IPS-20b (cell line): ENCODE results near the gene ANKRD7.

ENCODE experiments used
- H3K27ac ChIP-seq: one replicate; pipeline ENCODE4 v1.5.1; 2013; ENCODE audit warnings: low read length
- H3K27me3 ChIP-seq: 2 replicates; pipeline ENCODE4 v1.6.1; 2013; ENCODE audit warnings: mild to moderate bottlenecking, low read length, inconsistent platforms; ENCODE audit not compliant: insufficient read depth
- H3K36me3 ChIP-seq: 2 replicates; pipeline ENCODE4 v1.6.1; 2013; ENCODE audit warnings: low read depth, mild to moderate bottlenecking, inconsistent platforms, low read length, moderate library complexity; ENCODE audit not compliant: insufficient read depth
- H3K4me1 ChIP-seq: 2 replicates; pipeline ENCODE4 v1.6.1; 2013; ENCODE audit warnings: mild to moderate bottlenecking, control low read depth, inconsistent platforms, low read length, moderate library complexity; ENCODE audit not compliant: insufficient read depth
- H3K4me3 ChIP-seq: 2 replicates; pipeline ENCODE4 v1.5.1; 2013; ENCODE audit warnings: mild to moderate bottlenecking, low read length, inconsistent platforms
- H3K9ac ChIP-seq: 2 replicates; pipeline ENCODE4 v1.6.1; 2013; ENCODE audit warnings: low read depth, mild to moderate bottlenecking, inconsistent platforms, low read length, moderate library complexity
- H3K9me3 ChIP-seq: 2 replicates; pipeline ENCODE4 v1.6.1; 2013; ENCODE audit warnings: mild to moderate bottlenecking, low read depth, low read length, inconsistent platforms; ENCODE audit not compliant: insufficient read depth

Gene ANKRD7

DNA sequence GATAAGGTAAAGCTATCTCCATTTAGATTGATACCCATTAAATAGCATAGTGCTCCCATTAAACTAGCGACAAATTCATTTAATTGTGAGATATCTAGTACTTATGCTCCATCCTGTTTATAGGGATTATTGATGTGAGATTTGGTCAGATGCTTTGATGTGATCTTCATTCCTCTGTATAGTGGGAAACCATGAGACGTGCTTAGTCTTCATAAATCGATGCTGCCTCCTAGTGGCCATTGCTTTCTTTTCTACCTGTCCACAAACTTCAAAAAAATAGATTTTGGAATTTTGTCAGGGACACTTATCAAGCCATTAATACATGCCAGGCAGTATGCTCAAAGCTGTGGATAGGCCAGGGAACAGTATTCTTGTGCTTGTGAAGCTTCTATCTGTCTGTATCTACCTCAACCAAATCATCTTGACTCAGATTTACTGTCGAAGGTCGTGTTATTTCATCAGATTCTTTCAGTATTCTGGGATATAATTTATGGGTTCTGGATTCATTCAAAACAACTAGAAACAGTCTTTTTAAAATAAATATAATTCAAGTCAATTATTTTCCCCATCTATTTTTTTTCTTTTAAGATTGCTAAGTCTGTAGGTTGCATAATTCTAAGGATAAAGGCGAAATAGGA lies 28.5 kb upstream of the ANKRD7 start:
- no peak overlapping the region for H3K9ac ChIP-seq
- H3K9me3 ChIP-seq = no peaks in the 10 kb centered on the region
- H3K36me3 ChIP-seq = peaks cover 29% of the 10 kb centered on the region
- H3K4me3 ChIP-seq = no peak overlapping the region
- H3K27ac ChIP-seq = no peak overlapping the region
- H3K4me1 ChIP-seq = no peaks in the 10 kb centered on the region
- H3K27me3 ChIP-seq = no peaks in the 10 kb centered on the region

DNA sequence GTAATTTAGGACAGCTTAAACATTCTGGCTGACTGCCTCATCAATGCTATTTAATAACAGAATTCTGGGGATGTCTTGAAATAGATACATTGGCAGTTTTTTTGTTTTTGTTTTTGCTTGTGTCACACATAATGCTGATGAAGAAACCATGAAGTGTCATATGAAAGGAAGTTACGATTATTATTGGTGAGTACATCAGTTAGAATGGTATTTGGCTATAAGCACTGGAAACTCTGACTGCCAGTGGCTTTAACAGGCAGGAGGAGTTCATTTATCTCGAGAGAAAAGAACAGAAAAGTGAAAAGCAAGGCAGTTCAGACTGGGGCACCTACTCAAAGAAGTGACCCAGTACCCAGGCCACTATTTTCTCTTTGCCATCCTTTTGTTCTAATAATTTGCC lies 22.4 kb upstream of the ANKRD7 start:
- no peak overlapping the region for H3K4me3 ChIP-seq
- no peaks in the 10 kb centered on the region for H3K27me3 ChIP-seq
- H3K4me1 ChIP-seq = no peaks in the 10 kb centered on the region
- H3K9me3 ChIP-seq = no peaks in the 10 kb centered on the region
- H3K27ac ChIP-seq = no peak overlapping the region
- no peak overlapping the region for H3K9ac ChIP-seq
- H3K36me3 ChIP-seq = no peaks in the 10 kb centered on the region

DNA sequence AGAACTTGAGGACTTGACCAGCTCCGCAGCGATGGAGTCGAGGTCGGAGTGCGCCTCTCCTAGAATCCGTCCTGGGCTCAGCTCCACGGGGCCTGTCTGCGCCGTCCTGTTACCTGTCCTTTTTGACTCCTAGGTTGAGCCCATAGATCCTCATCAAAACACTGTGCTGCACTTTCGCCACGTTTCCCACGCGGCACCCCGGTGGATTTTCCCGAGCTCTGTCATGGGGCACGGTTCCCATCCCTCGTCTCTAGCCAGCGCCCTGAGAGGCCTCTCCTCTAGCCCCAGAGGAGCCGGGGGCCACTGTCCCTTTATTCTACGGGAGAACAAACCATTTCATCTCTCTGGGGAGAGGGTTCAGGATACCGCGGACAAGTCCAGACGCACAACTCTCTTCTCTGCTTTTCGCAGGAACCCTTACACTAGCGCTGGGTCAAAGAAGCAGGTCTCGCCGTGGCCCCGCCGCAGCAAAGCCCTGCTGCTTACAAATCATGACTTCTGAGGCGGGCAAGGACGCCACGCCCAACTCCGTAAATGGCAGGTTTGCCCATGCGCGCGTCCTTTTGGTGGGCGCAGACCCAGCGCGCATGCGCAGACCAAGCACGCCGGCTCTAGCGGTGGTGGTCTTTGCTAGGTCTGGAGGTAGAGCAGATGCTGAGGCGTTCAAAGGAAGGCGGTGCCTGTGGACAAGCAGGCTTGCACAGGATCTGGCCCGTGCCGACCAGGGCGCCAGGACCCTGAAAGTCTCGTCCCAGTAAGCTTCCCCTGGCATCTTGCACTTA lies 10.3 kb upstream of the ANKRD7 start:
- Histone ChIP-seq H3K4me3 (no peak overlapping the region), H3K9me3 (no peaks in the 10 kb centered on the region), H3K4me1 (no peaks in the 10 kb centered on the region), H3K9ac (no peak overlapping the region), H3K27ac (no peak overlapping the region), H3K27me3 (no peaks in the 10 kb centered on the region), H3K36me3 (no peaks in the 10 kb centered on the region)

DNA sequence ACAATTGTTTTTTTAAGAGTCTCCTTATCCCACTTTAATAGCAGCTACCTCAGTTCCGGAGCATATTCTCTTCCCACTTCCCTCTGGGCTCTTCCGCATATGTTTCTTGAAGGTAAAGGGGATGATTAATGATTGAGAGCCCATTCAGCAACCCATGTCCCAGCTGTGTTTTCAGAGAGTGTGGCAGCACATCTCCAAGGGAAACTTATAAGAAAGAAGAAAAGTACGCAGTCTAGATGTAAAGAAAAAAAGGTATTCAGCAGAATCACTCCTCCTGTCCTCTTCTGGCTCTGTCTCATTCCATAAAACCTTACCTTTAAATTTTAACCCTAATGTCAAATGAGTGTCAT lies 9.7 kb upstream of the ANKRD7 start:
- no peaks in the 10 kb centered on the region for H3K4me1 ChIP-seq
- H3K27ac ChIP-seq = no peak overlapping the region
- no peaks in the 10 kb centered on the region for H3K9me3 ChIP-seq
- no peak overlapping the region for H3K9ac ChIP-seq
- H3K27me3 ChIP-seq = no peaks in the 10 kb centered on the region
- no peak overlapping the region for H3K4me3 ChIP-seq
- no peaks in the 10 kb centered on the region for H3K36me3 ChIP-seq

DNA sequence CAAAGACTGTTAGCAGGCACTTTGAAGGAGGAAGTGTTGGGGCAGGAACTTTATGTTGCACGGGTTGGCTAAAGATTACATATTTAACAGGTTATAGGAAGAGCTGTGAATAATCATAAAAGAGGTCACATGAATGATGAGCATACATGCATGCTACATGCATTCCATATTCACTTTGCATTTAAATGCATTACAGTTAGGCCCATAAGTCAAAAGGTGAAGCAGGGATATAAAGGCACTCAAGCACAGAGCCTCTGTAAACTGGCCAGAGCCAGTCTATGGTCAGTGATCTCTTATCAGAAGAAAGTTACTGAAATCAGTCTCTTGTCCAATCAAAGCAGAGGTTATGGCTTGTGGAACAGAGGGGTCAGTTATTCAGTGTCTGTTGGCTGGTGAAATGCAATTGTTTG lies 7.3 kb upstream of the ANKRD7 start:
- no peak overlapping the region for H3K4me3 ChIP-seq
- no peaks in the 10 kb centered on the region for H3K36me3 ChIP-seq
- H3K9me3 ChIP-seq = no peaks in the 10 kb centered on the region
- no peak overlapping the region for H3K9ac ChIP-seq
- no peaks in the 10 kb centered on the region for H3K27me3 ChIP-seq
- H3K27ac ChIP-seq = no peak overlapping the region
- H3K4me1 ChIP-seq = no peaks in the 10 kb centered on the region

DNA sequence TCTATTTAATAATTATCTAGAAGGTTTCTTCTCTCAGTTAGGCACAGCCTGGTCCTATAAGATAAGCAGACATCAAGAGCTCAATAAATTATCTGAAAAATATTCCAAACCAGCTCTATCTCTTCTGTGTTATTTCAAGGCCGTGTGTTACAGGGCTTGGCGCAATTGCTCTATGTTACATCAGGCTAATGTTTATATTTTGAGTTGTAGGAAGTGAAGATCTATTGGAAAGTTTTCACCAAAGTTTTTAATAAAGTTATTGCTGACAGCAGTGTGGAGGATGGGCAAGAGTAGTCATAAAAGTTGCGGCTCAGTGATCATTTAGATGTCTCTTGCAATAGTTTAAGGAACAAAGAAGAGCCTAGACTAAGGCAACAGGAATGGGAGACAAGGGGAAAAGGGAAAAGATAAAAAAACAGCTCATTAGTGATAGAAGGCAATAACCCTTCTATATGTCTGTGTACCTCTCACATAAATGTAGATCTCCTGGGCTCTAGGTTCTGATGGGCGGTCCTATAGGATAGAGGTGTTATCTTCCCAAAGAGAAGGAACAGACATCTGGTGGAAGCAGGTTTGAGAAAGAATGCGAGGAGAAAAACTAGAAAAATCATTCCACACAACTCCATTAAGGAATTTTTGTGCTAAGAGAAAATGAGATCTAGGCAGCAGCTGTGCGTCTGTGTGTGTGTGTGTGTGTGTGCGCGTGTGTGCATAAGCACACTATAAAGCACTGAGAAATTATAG lies 5.9 kb upstream of the ANKRD7 start:
- no peaks in the 10 kb centered on the region for H3K27me3 ChIP-seq
- no peak overlapping the region for H3K9ac ChIP-seq
- no peak overlapping the region for H3K27ac ChIP-seq
- H3K36me3 ChIP-seq = no peaks in the 10 kb centered on the region
- H3K9me3 ChIP-seq = no peaks in the 10 kb centered on the region
- H3K4me1 ChIP-seq = no peaks in the 10 kb centered on the region
- H3K4me3 ChIP-seq = no peak overlapping the region

DNA sequence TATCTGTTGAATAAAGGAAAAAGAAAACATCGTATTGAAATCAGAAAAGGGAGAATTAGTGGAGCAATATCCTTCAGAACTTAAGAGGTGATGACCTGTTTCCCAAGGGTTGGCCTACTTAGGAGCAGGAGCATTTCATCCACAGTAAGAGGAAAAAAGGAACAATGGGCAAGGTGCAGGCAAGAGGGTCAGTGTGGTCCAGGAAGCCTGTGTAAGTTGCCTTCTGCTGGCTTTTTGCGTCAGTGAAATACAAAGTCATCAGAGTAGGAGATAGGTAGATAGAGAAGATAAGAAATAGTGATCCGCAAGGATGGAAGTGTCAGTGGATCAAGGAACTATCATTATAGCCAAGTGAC lies 5.4 kb upstream of the ANKRD7 start:
- no peaks in the 10 kb centered on the region for H3K36me3 ChIP-seq
- no peaks in the 10 kb centered on the region for H3K27me3 ChIP-seq
- no peak overlapping the region for H3K9ac ChIP-seq
- H3K4me3 ChIP-seq = no peak overlapping the region
- no peak overlapping the region for H3K27ac ChIP-seq
- H3K4me1 ChIP-seq = no peaks in the 10 kb centered on the region
- H3K9me3 ChIP-seq = no peaks in the 10 kb centered on the region

DNA sequence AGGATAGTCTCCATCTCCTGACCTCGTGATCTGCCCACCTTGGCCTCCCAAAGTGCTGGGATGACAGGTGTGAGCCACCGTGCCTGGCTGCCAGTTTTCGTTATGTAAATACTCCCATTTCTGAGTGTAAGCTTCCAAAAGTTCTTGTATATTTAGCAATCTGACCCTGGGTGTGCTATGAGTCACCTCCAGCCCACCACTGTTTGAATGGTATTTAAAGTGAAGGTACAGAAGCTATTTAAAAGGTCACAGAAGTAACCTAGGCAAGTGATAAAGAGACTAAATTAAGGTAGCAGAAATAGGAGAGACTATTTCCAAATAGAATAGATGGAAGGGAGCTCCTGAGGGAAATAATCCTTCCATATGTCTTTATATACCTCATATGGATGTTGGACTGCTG lies 3.9 kb upstream of the ANKRD7 start:
- no peaks in the 10 kb centered on the region for H3K27me3 ChIP-seq
- no peak overlapping the region for H3K9ac ChIP-seq
- H3K4me1 ChIP-seq = no peaks in the 10 kb centered on the region
- no peaks in the 10 kb centered on the region for H3K36me3 ChIP-seq
- no peak overlapping the region for H3K4me3 ChIP-seq
- H3K27ac ChIP-seq = no peak overlapping the region
- no peaks in the 10 kb centered on the region for H3K9me3 ChIP-seq

DNA sequence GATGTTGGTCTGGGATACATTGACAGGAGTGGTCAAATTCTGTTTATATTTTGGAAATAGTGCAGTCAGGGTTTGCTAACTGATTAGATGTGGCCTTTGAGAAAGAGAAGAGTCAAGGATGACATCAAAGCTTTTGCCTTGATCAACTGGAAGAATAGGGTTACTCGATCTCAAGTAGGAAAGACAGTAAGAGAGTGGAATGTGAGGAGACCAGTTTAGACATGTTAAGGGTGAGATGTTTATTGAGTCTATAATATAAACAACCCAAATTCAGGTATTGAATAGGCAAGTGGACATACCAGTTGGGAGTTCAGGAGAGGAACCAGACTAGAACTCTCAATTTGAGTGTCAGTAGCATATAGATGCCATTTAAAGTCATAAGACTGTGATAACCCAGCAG lies 1.9 kb upstream of the ANKRD7 start:
- Histone ChIP-seq H3K9me3 (no peaks in the 10 kb centered on the region), H3K4me1 (no peaks in the 10 kb centered on the region), H3K4me3 (no peak overlapping the region), H3K27ac (no peak overlapping the region), H3K27me3 (no peaks in the 10 kb centered on the region), H3K9ac (no peak overlapping the region), H3K36me3 (no peaks in the 10 kb centered on the region)

DNA sequence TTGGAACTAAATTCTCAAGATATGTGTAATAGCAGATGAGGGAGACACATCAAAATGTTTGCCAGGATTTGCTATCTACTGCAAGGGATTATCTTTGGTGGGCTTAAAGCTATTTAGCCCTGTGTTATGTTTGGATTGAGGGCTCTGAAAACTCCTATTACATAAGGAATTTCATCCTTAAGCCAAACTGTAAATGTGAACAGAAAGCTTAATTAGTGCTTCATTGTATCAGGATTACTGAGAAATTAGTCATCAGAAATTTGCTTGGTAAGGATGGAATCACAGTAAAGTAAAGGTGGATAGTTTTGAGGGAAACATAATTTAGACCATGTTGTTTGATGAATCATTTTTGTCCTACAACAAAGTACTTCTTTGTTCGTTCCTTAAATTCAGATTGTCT lies 8.3 kb downstream of the ANKRD7 start:
- Histone ChIP-seq H3K4me3 (no peak overlapping the region), H3K36me3 (no peaks in the 10 kb centered on the region), H3K9ac (no peak overlapping the region), H3K4me1 (no peaks in the 10 kb centered on the region), H3K27ac (no peak overlapping the region), H3K9me3 (no peaks in the 10 kb centered on the region), H3K27me3 (no peaks in the 10 kb centered on the region)

DNA sequence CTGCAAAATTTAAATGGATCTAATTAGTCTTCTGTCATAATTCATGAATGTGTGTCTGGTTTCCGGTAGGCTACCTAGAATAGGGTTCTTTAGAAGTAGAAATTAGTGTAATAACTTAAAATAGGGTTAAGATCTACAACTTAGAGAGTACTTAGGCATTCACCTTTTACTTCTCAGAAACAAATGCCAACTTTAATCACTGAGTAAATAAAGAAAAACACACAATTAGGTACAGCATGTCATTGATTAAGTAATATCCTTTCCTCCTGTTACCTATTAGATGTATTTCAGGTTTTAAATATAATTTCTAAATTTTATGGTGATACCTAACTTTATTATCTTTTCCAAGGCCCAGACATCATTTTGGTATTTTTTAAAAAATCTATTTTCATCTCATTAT lies 9.3 kb downstream of the ANKRD7 start:
- H3K9ac ChIP-seq = no peak overlapping the region
- no peaks in the 10 kb centered on the region for H3K27me3 ChIP-seq
- no peaks in the 10 kb centered on the region for H3K36me3 ChIP-seq
- no peaks in the 10 kb centered on the region for H3K4me1 ChIP-seq
- no peak overlapping the region for H3K4me3 ChIP-seq
- H3K27ac ChIP-seq = no peak overlapping the region
- no peaks in the 10 kb centered on the region for H3K9me3 ChIP-seq

DNA sequence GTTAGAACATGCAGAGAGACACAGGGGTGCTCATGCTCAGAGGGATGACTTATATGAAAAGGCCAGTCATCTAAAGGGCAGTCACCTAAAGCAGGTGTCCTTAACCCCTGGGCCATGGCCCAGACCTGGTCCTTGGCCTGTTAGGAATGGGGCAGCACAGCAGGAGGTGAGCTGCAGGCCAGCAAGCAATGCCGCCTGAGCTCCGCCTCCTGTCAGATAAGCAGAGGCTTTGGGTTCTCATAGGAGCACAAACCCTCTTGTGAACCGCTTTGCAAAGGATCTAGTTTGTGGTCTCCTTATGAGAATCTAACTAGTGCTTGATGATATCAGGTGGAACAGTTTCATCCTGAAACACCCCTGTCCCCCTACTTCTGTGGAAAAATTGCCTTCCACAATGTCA lies 14.5 kb downstream of the ANKRD7 start:
- Histone ChIP-seq H3K36me3 (no peaks in the 10 kb centered on the region), H3K4me1 (no peaks in the 10 kb centered on the region), H3K4me3 (no peak overlapping the region)

More for the DNA sequence above, 14.5 kb downstream of the ANKRD7 start:
- Histone ChIP-seq H3K9ac (no peak overlapping the region), H3K9me3 (no peaks in the 10 kb centered on the region), H3K27ac (no peak overlapping the region), H3K27me3 (no peaks in the 10 kb centered on the region)
